HL-60 (cell line): ENCODE data around the gene NFYA.

Experiments
- DNase-seq, 2 experiments: peaks; one replicate each; pipeline ENCODE4 v3.0.0-alpha.2; 2010 to 2020; ENCODE audit warnings: low read depth in 1 of 2, low spot score in 1 of 2
- H3K27ac ChIP-seq: fragments of 250-450 bp; sonication (Bioruptor Pico); replicated peaks from 2 replicates; pipeline ENCODE4 v1.5.1; 2020; ENCODE audit warnings: mild to moderate bottlenecking, moderate library complexity
- H3K27me3 ChIP-seq: fragments of 250-450 bp; sonication (Bioruptor Pico); 2 replicates; pipeline ENCODE4 v1.5.1; 2021; ENCODE audit warnings: mild to moderate bottlenecking, moderate library complexity; ENCODE audit not compliant: insufficient read depth, poor library complexity, severe bottlenecking
- H3K4me3 ChIP-seq: replicated peaks from 2 replicates; pipeline ENCODE4 v1.5.1; 2011; ENCODE audit warnings: mild to moderate bottlenecking, control low read depth, low read length; ENCODE audit not compliant: insufficient read depth
- CTCF ChIP-seq: IDR thresholded peaks from one replicate; pipeline ENCODE4 v1.5.1; 2011; ENCODE audit warnings: low read length, control low read depth, inconsistent platforms; ENCODE audit not compliant: insufficient read depth
- GABPA ChIP-seq: IDR thresholded peaks from 2 replicates; pipeline ENCODE4 v1.6.1; 2012; ENCODE audit warnings: low read depth
- POLR2AphosphoS5 ChIP-seq: IDR thresholded peaks from 2 replicates; pipeline ENCODE4 v1.6.1; 2012; ENCODE audit warnings: low read depth
- REST ChIP-seq: IDR thresholded peaks from 2 replicates; pipeline ENCODE4 v1.6.1; 2012; ENCODE audit warnings: low read depth; ENCODE audit not compliant: insufficient replicate concordance
- SPI1 ChIP-seq: IDR thresholded peaks from 2 replicates; pipeline ENCODE4 v1.6.1; 2012; ENCODE audit warnings: low read depth, mild to moderate bottlenecking, borderline replicate concordance

NFYA gene

GRCh38 chr6:41125282-41125681 is 52.5 kb downstream of the NFYA start:
- no peaks in the 10 kb centered on the region for H3K27me3 ChIP-seq

GRCh38 chr6:41132254-41132653 is 59.5 kb downstream of the NFYA start:
- TF ChIP-seq CTCF (no peak), REST (no peak), GABPA (no peak), SPI1 (no peak), POLR2AphosphoS5 (no peak)
- Histone ChIP-seq H3K4me3 (no peak overlapping the region), H3K27ac (no peak overlapping the region), H3K27me3 (no peaks in the 10 kb centered on the region)
- no peak for DNase-seq

More at GRCh38 chr6:41125282-41125681, 52.5 kb downstream of the NFYA start:
- DNase-seq, result no peak
- TF ChIP-seq SPI1, result no peak
- no peak for TF ChIP-seq CTCF
- TF ChIP-seq GABPA, result no peak
- TF ChIP-seq REST, result no peak
- TF ChIP-seq POLR2AphosphoS5, result no peak
- no peak overlapping the region for H3K27ac ChIP-seq
- H3K4me3 ChIP-seq, result no peak overlapping the region

GRCh38 chr6:41135062-41135832 is 62.5 kb downstream of the NFYA start:
- H3K4me3 ChIP-seq, result no peak overlapping the region
- no peak for DNase-seq
- H3K27me3 ChIP-seq, result no peaks in the 10 kb centered on the region
- H3K27ac ChIP-seq, result no peak overlapping the region
- TF ChIP-seq SPI1, result peak; percentile 9; the same call in 1 of the 2 replicates
- TF ChIP-seq POLR2AphosphoS5, result no peak

GRCh38 chr6:41136911-41137310 is 64.1 kb downstream of the NFYA start:
- Histone ChIP-seq H3K27me3 (no peaks in the 10 kb centered on the region), H3K4me3 (no peak overlapping the region), H3K27ac (no peak overlapping the region)
- TF ChIP-seq GABPA, result no peak
- no peak for TF ChIP-seq POLR2AphosphoS5
- TF ChIP-seq REST, result no peak
- TF ChIP-seq SPI1, result no peak
- no peak for TF ChIP-seq CTCF
- DNase-seq, result no peak
